ENCODE data around the gene F3. TPM values are rescaled to one million over a fixed set of nuclear protein-coding genes. Genes with fewer than 3 reads are reported as not detected.

F3 gene
- total RNA-seq, 1 donor from 2014 or later: 6.4 TPM

DNA sequence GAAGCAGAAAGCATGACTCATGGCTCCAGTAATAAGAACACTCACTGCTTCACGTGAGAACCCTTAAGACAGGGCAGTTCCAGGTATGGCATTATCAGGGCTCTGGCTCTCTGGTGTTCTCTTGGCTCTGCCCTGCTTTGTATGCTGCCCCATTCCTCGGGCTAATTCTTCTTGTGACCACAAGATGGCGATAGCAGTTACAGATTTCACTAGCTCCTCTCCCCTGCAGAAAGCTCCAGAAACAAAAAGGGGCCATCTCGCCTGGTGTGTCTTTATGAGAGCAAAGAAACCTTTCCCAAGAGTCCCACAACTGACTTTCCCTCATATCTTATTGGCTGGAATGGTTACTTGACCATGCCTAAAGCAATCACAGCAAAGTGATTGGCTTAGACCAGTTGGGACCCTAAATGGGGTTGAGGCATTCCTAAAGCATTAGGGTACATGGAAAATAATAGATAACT is 60.1 kb downstream of the F3 start:
- no peak overlapping the region for H3K4me3 Mint-ChIP-seq
- Histone ChIP-seq H2AFZ (replicated peaks) (no peak overlapping the region), H3K27me3 (no peaks in the 10 kb centered on the region), H3K36me3 (no peaks in the 10 kb centered on the region), H3K4me1 (no peaks in the 10 kb centered on the region), H3F3A (ENCODE audit: low read depth) (peaks cover 7% of the 10 kb centered on the region), H4K20me1 (ENCODE audit: low read depth) (no peaks in the 10 kb centered on the region), H3K9me3 (ENCODE audit: low read depth) (no peaks in the 10 kb centered on the region), H3K27ac (no peak overlapping the region), H3K4me2 (no peak overlapping the region), H3K79me2 (ENCODE audit: low read depth) (no peaks in the 10 kb centered on the region), H3K4me3 (no peak overlapping the region), H3K9ac (no peak overlapping the region)
- H3K9me3 Mint-ChIP-seq: no peaks in the 10 kb centered on the region
- peak; percentile 77 for DNase-seq (ENCODE audit: low spot score)
- peaks cover 5% of the 10 kb centered on the region for H3K4me1 Mint-ChIP-seq
- no peak for TF ChIP-seq EZH2phosphoT487 (IDR thresholded peaks at IDR 0.05)
- TF ChIP-seq, protein P1, sequence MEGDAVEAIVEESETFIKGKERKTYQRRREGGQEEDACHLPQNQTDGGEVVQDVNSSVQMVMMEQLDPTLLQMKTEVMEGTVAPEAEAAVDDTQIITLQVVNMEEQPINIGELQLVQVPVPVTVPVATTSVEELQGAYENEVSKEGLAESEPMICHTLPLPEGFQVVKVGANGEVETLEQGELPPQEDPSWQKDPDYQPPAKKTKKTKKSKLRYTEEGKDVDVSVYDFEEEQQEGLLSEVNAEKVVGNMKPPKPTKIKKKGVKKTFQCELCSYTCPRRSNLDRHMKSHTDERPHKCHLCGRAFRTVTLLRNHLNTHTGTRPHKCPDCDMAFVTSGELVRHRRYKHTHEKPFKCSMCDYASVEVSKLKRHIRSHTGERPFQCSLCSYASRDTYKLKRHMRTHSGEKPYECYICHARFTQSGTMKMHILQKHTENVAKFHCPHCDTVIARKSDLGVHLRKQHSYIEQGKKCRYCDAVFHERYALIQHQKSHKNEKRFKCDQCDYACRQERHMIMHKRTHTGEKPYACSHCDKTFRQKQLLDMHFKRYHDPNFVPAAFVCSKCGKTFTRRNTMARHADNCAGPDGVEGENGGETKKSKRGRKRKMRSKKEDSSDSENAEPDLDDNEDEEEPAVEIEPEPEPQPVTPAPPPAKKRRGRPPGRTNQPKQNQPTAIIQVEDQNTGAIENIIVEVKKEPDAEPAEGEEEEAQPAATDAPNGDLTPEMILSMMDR (IDR thresholded peaks at IDR 0.05): peak; percentile 89
- no peak overlapping the region for H3K27ac Mint-ChIP-seq
- H3K36me3 Mint-ChIP-seq: peaks cover 5% of the 10 kb centered on the region
- H3K27me3 Mint-ChIP-seq (ENCODE audit: insufficient read depth, low read depth): no peaks in the 10 kb centered on the region

DNA sequence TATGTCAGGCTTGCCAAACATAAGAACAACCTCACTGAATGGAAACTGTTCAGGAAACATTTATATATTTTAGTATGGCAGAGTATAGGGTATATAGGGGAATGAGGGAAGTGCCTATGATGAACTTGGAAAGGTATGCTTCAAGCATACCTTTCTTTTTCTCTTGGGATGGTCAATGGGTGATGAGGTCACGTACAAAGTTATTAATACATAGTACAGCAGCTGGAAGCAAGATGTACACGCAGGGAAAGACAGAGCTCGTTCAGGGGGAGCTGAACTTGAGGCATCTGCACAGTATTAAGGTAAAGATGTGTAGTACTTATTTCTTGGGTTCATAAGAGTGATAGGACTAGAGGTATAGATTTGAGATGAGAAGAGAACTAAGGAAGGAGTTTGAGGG is 61.9 kb downstream of the F3 start:
- Histone ChIP-seq H3K27me3 (no peaks in the 10 kb centered on the region), H3K4me2 (no peak overlapping the region), H4K20me1 (ENCODE audit: low read depth) (no peaks in the 10 kb centered on the region), H3K27ac (no peak overlapping the region), H3K4me3 (no peak overlapping the region), H3K4me1 (no peaks in the 10 kb centered on the region), H3K36me3 (no peaks in the 10 kb centered on the region), H3K9ac (no peak overlapping the region), H3K9me3 (ENCODE audit: low read depth) (no peaks in the 10 kb centered on the region), H2AFZ (replicated peaks) (no peak overlapping the region), H3F3A (ENCODE audit: low read depth) (peaks cover 7% of the 10 kb centered on the region), H3K79me2 (ENCODE audit: low read depth) (no peaks in the 10 kb centered on the region)
- Mint-ChIP-seq H3K9me3 (no peaks in the 10 kb centered on the region), H3K27ac (no peak overlapping the region), H3K36me3 (peaks cover 6% of the 10 kb centered on the region), H3K27me3 (ENCODE audit: insufficient read depth, low read depth) (no peaks in the 10 kb centered on the region), H3K4me1 (peaks cover 5% of the 10 kb centered on the region), H3K4me3 (no peak overlapping the region)
- no peak for DNase-seq (ENCODE audit: low spot score)
- TF ChIP-seq EZH2 (IDR thresholded peaks at IDR 0.05) (no peak), EZH2phosphoT487 (IDR thresholded peaks at IDR 0.05) (no peak)
- TF ChIP-seq, protein P1 (IDR thresholded peaks at IDR 0.05): no peak

Other genes starting within 250 kb of the F3 start
- 27.3 and 45.1 TPM in 2 replicates for gene ABCD3, start 123.4 kb downstream of the F3 start, total RNA-seq (ENCODE audit: low replicate concordance)

Measured in neural progenitor cell (in vitro differentiated cells).